GM23338 (cell line): ENCODE data around the gene PRR29. TPM values are rescaled to one million over a fixed set of nuclear protein-coding genes. Genes with fewer than 3 reads are reported as not detected.

ENCODE experiments used
- ATAC-seq: fragments of 200-7000 bp; cut with Tn5 transposase; 3 replicates; pipeline ENCODE4 v1.9.1; 2020
- DNase-seq: peaks from one replicate; pipeline ENCODE4 v3.0.0-alpha.2; 2015; ENCODE audit warnings: low spot score
- H2AFZ ChIP-seq: fragments of 200-600 bp; sonication (generic); 2 replicates; pipeline ENCODE4 v1.8.0; 2016; ENCODE audit warnings: antibody characterized with exemption, mild to moderate bottlenecking, moderate library complexity
- H3F3A ChIP-seq: fragments of 200-600 bp; sonication (generic); replicated peaks from 2 replicates; pipeline ENCODE4 v1.8.0; 2017; ENCODE audit warnings: antibody characterized with exemption, mixed run types, low read depth
- H3K27ac ChIP-seq: fragments of 200-600 bp; sonication (generic); 2 replicates; pipeline ENCODE4 v1.6.1; 2016; ENCODE audit warnings: low read depth
- H3K27me3 ChIP-seq: fragments of 200-600 bp; sonication (generic); 2 replicates; pipeline ENCODE4 v1.8.0; 2016; ENCODE audit warnings: mild to moderate bottlenecking, mixed run types, moderate library complexity; ENCODE audit not compliant: insufficient read depth
- H3K36me3 ChIP-seq: fragments of 200-600 bp; sonication (generic); 2 replicates; pipeline ENCODE4 v1.8.0; 2016; ENCODE audit warnings: mild to moderate bottlenecking; ENCODE audit not compliant: insufficient read depth
- H3K4me1 ChIP-seq: fragments of 200-600 bp; sonication (generic); 2 replicates; pipeline ENCODE4 v1.8.0; 2016; ENCODE audit warnings: mild to moderate bottlenecking, moderate library complexity; ENCODE audit not compliant: insufficient read depth
- H3K4me2 ChIP-seq: fragments of 200-600 bp; sonication (generic); 2 replicates; pipeline ENCODE4 v1.7.1; 2017; ENCODE audit warnings: mixed run types
- H3K4me3 ChIP-seq: fragments of 200-600 bp; sonication (generic); 2 replicates; pipeline ENCODE4 v1.6.1; 2016; ENCODE audit warnings: mixed run types
- H3K79me2 ChIP-seq: fragments of 200-600 bp; sonication (generic); replicated peaks from 2 replicates; pipeline ENCODE4 v1.8.0; 2017; ENCODE audit warnings: mild to moderate bottlenecking; ENCODE audit not compliant: insufficient read depth
- H3K9me2 ChIP-seq: fragments of 200-600 bp; sonication (generic); 2 replicates; pipeline ENCODE4 v1.8.0; 2017; ENCODE audit not compliant: insufficient read depth
- H4K20me1 ChIP-seq: fragments of 200-600 bp; sonication (generic); replicated peaks from 2 replicates; pipeline ENCODE4 v1.8.0; 2017; ENCODE audit warnings: mild to moderate bottlenecking; ENCODE audit not compliant: insufficient read depth
- H3K27ac Mint-ChIP-seq: 2 replicates; pipeline ENCODE4 v1.8.0; 2020; ENCODE audit warnings: inconsistent platforms, mild to moderate bottlenecking, moderate library complexity, mixed read lengths
- H3K27me3 Mint-ChIP-seq: 3 replicates; pipeline ENCODE4 v1.8.0; 2022; ENCODE audit warnings: low read depth, mild to moderate bottlenecking, moderate library complexity, mixed read lengths, inconsistent platforms; ENCODE audit not compliant: insufficient read depth, poor library complexity
- H3K36me3 Mint-ChIP-seq: 3 replicates; pipeline ENCODE4 v1.8.0; 2021; ENCODE audit warnings: low read depth, mild to moderate bottlenecking, inconsistent platforms, moderate library complexity, mixed read lengths
- H3K4me1 Mint-ChIP-seq: 3 replicates; pipeline ENCODE4 v1.8.0; 2020; ENCODE audit warnings: mild to moderate bottlenecking, inconsistent platforms, mixed read lengths
- H3K4me3 Mint-ChIP-seq: 3 replicates; pipeline ENCODE4 v1.8.0; 2021; ENCODE audit warnings: moderate library complexity, mild to moderate bottlenecking, inconsistent platforms, mixed read lengths
- H3K9me3 Mint-ChIP-seq: 3 replicates; pipeline ENCODE4 v1.8.0; 2020; ENCODE audit warnings: moderate library complexity, mild to moderate bottlenecking, inconsistent platforms, mixed read lengths
- CREB1 ChIP-seq: fragments of 250-450 bp; sonication (Bioruptor Pico); IDR thresholded peaks from 2 replicates; pipeline ENCODE4 v1.5.0; 2020; ENCODE audit warnings: low read depth, mild to moderate bottlenecking, moderate library complexity
- EZH2 ChIP-seq: fragments of 200-600 bp; sonication (generic); IDR thresholded peaks from one replicate; pipeline ENCODE4 v1.8.0; 2017; ENCODE audit warnings: antibody characterized with exemption, mild to moderate bottlenecking, low read depth; ENCODE audit not compliant: unreplicated experiment
- EZH2phosphoT487 ChIP-seq: fragments of 200-600 bp; sonication (generic); IDR thresholded peaks from one replicate; pipeline ENCODE4 v1.8.1; 2018; ENCODE audit warnings: antibody characterized with exemption; ENCODE audit not compliant: unreplicated experiment
- JUNB ChIP-seq: IDR thresholded peaks from one replicate; pipeline ENCODE4 v1.6.1; 2016; ENCODE audit warnings: antibody characterized with exemption; ENCODE audit not compliant: unreplicated experiment
- NANOG ChIP-seq: IDR thresholded peaks from 2 replicates; pipeline ENCODE4 v1.6.1; 2016; ENCODE audit warnings: antibody characterized with exemption, borderline replicate concordance
- POLR2AphosphoS5 ChIP-seq: IDR thresholded peaks from 2 replicates; pipeline ENCODE4 v1.6.1; 2016; ENCODE audit warnings: antibody characterized with exemption, low read depth
- STAT1 ChIP-seq: IDR thresholded peaks from one replicate; pipeline ENCODE4 v1.6.1; 2016; ENCODE audit warnings: antibody characterized with exemption; ENCODE audit not compliant: unreplicated experiment
- ZNF114 ChIP-seq: fragments of 250-450 bp; sonication (Bioruptor Pico); IDR thresholded peaks from 2 replicates; pipeline ENCODE4 v1.5.0; 2020; ENCODE audit warnings: mild to moderate bottlenecking, moderate library complexity
- ZNF331 ChIP-seq: fragments of 250-450 bp; sonication (Bioruptor Pico); IDR thresholded peaks from 2 replicates; pipeline ENCODE4 v1.5.0; 2020; ENCODE audit warnings: low read depth, mild to moderate bottlenecking, moderate library complexity
- polyA plus RNA-seq: library from polyadenylated mRNA; unstranded; fragments of >200 nt; fragmentation: Nextera tagmentation; extraction: Ambion mirVana; gene quantifications from 2 replicates; pipeline ENCODE4 v1.2.1, GENCODE V29; 2016
- total RNA-seq: library from RNA; depleted of rRNA; stranded (reverse); fragments of >200 nt; shearing (Covaris generic); gene quantifications from 2 replicates; pipeline ENCODE4 v1.2.3, GENCODE V29; 2014
- TF ChIP-seq, protein P1 (sequence below), 2 experiments: fragments of 200-600 bp in 1 of 2; sonication (generic) in 1 of 2; conservative IDR thresholded peaks; 2 replicates each; pipeline versions ENCODE4 v1.5.1 to v1.6.1; 2016 to 2017; ENCODE audit warnings: antibody characterized with exemption in 2 of 2, low read depth in 2 of 2, mild to moderate bottlenecking in 2 of 2, moderate library complexity in 1 of 2
- TF ChIP-seq, protein P2 (sequence below): IDR thresholded peaks from one replicate; pipeline ENCODE4 v1.6.1; 2018; ENCODE audit warnings: antibody characterized with exemption; ENCODE audit not compliant: unreplicated experiment
- TF ChIP-seq, protein P3 (sequence below): IDR thresholded peaks from 2 replicates; pipeline ENCODE4 v1.6.1; 2016; ENCODE audit warnings: antibody characterized with exemption
- TF ChIP-seq, protein P4 (sequence below): fragments of 250-450 bp; sonication (Bioruptor Pico); IDR thresholded peaks from 2 replicates; pipeline ENCODE4 v1.5.0; 2020; ENCODE audit warnings: mild to moderate bottlenecking, moderate library complexity

PRR29 gene
- total and polyA plus RNA-seq, 2 experiments from 2014 or later = 0.24 to 1.3 TPM

DNA sequence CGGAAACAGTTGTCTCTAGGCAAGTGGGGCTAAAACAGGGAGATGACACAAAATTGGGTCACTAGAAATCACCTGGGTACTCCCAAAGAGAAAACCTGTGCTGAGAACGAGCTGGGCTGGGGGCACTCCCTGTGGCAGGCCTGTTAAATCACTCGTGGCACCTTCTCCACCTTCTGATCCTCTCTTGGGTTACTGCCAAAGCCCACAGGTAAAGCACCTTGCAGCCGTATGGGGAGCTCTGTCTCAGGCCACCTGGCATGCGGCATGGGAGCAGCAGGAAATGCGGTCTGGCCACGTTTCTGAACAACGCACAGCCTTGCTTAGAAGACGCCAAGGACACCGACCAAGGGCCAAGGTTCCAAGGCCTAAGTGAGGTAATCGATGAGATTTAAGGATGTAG lies 43.8 kb downstream of the PRR29 start:
- H3K9me3 Mint-ChIP-seq = no peaks in the 10 kb centered on the region
- Histone ChIP-seq H3K27ac (no peak overlapping the region), H3K36me3 (no peaks in the 10 kb centered on the region), H3F3A (no peaks in the 10 kb centered on the region), H3K27me3 (no peaks in the 10 kb centered on the region), H3K4me2 (no peak overlapping the region), H4K20me1 (no peaks in the 10 kb centered on the region; the same call in 1 of the 2 replicates), H3K4me1 (no peaks in the 10 kb centered on the region), H2AFZ (no peak overlapping the region), H3K79me2 (no peaks in the 10 kb centered on the region), H3K9me2 (no peaks in the 10 kb centered on the region), H3K4me3 (no peak overlapping the region)
- DNase-seq (no peak), ATAC-seq (no peak)
- TF ChIP-seq EZH2 (no peak), NANOG (no peak), ZNF331 (CRISPR knock-in tag) (no peak), ZNF114 (CRISPR knock-in tag) (no peak), EZH2phosphoT487 (no peak), POLR2AphosphoS5 (no peak), CREB1 (CRISPR knock-in tag) (no peak), JUNB (no peak), STAT1 (no peak)
- TF ChIP-seq, protein P1, sequence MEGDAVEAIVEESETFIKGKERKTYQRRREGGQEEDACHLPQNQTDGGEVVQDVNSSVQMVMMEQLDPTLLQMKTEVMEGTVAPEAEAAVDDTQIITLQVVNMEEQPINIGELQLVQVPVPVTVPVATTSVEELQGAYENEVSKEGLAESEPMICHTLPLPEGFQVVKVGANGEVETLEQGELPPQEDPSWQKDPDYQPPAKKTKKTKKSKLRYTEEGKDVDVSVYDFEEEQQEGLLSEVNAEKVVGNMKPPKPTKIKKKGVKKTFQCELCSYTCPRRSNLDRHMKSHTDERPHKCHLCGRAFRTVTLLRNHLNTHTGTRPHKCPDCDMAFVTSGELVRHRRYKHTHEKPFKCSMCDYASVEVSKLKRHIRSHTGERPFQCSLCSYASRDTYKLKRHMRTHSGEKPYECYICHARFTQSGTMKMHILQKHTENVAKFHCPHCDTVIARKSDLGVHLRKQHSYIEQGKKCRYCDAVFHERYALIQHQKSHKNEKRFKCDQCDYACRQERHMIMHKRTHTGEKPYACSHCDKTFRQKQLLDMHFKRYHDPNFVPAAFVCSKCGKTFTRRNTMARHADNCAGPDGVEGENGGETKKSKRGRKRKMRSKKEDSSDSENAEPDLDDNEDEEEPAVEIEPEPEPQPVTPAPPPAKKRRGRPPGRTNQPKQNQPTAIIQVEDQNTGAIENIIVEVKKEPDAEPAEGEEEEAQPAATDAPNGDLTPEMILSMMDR (conservative IDR thresholded peaks at IDR 0.05; ENCODE audit: low read depth in 2 of 2) = no peak
- TF ChIP-seq, protein P2, sequence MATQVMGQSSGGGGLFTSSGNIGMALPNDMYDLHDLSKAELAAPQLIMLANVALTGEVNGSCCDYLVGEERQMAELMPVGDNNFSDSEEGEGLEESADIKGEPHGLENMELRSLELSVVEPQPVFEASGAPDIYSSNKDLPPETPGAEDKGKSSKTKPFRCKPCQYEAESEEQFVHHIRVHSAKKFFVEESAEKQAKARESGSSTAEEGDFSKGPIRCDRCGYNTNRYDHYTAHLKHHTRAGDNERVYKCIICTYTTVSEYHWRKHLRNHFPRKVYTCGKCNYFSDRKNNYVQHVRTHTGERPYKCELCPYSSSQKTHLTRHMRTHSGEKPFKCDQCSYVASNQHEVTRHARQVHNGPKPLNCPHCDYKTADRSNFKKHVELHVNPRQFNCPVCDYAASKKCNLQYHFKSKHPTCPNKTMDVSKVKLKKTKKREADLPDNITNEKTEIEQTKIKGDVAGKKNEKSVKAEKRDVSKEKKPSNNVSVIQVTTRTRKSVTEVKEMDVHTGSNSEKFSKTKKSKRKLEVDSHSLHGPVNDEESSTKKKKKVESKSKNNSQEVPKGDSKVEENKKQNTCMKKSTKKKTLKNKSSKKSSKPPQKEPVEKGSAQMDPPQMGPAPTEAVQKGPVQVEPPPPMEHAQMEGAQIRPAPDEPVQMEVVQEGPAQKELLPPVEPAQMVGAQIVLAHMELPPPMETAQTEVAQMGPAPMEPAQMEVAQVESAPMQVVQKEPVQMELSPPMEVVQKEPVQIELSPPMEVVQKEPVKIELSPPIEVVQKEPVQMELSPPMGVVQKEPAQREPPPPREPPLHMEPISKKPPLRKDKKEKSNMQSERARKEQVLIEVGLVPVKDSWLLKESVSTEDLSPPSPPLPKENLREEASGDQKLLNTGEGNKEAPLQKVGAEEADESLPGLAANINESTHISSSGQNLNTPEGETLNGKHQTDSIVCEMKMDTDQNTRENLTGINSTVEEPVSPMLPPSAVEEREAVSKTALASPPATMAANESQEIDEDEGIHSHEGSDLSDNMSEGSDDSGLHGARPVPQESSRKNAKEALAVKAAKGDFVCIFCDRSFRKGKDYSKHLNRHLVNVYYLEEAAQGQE = no peak
- TF ChIP-seq, protein P3, sequence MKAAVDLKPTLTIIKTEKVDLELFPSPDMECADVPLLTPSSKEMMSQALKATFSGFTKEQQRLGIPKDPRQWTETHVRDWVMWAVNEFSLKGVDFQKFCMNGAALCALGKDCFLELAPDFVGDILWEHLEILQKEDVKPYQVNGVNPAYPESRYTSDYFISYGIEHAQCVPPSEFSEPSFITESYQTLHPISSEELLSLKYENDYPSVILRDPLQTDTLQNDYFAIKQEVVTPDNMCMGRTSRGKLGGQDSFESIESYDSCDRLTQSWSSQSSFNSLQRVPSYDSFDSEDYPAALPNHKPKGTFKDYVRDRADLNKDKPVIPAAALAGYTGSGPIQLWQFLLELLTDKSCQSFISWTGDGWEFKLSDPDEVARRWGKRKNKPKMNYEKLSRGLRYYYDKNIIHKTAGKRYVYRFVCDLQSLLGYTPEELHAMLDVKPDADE = no peak
- TF ChIP-seq, protein P4, sequence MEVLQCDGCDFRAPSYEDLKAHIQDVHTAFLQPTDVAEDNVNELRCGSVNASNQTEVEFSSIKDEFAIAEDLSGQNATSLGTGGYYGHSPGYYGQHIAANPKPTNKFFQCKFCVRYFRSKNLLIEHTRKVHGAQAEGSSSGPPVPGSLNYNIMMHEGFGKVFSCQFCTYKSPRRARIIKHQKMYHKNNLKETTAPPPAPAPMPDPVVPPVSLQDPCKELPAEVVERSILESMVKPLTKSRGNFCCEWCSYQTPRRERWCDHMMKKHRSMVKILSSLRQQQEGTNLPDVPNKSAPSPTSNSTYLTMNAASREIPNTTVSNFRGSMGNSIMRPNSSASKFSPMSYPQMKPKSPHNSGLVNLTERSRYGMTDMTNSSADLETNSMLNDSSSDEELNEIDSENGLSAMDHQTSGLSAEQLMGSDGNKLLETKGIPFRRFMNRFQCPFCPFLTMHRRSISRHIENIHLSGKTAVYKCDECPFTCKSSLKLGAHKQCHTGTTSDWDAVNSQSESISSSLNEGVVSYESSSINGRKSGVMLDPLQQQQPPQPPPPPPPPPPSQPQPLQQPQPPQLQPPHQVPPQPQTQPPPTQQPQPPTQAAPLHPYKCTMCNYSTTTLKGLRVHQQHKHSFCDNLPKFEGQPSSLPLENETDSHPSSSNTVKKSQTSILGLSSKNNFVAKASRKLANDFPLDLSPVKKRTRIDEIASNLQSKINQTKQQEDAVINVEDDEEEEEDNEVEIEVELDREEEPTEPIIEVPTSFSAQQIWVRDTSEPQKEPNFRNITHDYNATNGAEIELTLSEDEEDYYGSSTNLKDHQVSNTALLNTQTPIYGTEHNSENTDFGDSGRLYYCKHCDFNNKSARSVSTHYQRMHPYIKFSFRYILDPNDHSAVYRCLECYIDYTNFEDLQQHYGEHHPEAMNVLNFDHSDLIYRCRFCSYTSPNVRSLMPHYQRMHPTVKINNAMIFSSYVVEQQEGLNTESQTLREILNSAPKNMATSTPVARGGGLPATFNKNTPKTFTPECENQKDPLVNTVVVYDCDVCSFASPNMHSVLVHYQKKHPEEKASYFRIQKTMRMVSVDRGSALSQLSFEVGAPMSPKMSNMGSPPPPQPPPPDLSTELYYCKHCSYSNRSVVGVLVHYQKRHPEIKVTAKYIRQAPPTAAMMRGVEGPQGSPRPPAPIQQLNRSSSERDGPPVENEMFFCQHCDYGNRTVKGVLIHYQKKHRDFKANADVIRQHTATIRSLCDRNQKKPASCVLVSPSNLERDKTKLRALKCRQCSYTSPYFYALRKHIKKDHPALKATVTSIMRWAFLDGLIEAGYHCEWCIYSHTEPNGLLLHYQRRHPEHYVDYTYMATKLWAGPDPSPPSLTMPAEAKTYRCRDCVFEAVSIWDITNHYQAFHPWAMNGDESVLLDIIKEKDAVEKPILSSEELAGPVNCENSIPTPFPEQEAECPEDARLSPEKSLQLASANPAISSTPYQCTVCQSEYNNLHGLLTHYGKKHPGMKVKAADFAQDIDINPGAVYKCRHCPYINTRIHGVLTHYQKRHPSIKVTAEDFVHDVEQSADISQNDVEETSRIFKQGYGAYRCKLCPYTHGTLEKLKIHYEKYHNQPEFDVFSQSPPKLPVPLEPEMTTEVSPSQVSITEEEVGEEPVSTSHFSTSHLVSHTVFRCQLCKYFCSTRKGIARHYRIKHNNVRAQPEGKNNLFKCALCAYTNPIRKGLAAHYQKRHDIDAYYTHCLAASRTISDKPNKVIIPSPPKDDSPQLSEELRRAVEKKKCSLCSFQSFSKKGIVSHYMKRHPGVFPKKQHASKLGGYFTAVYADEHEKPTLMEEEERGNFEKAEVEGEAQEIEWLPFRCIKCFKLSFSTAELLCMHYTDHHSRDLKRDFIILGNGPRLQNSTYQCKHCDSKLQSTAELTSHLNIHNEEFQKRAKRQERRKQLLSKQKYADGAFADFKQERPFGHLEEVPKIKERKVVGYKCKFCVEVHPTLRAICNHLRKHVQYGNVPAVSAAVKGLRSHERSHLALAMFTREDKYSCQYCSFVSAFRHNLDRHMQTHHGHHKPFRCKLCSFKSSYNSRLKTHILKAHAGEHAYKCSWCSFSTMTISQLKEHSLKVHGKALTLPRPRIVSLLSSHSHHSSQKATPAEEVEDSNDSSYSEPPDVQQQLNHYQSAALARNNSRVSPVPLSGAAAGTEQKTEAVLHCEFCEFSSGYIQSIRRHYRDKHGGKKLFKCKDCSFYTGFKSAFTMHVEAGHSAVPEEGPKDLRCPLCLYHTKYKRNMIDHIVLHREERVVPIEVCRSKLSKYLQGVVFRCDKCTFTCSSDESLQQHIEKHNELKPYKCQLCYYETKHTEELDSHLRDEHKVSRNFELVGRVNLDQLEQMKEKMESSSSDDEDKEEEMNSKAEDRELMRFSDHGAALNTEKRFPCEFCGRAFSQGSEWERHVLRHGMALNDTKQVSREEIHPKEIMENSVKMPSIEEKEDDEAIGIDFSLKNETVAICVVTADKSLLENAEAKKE (CRISPR knock-in tag) = no peak
- H3K27ac Mint-ChIP-seq = no peak overlapping the region
- no peak overlapping the region for H3K4me3 Mint-ChIP-seq
- H3K27me3 Mint-ChIP-seq = peaks cover 4% of the 10 kb centered on the region
- H3K4me1 Mint-ChIP-seq = no peaks in the 10 kb centered on the region
- no peaks in the 10 kb centered on the region for H3K36me3 Mint-ChIP-seq
